ENCODE measurements around the gene ZKSCAN7.

ZKSCAN7 gene

GRCh38 chr3:44513513-44513912 lies 41.5 kb upstream of the ZKSCAN7 start:
- no peak for TF ChIP-seq EZH2phosphoT487 (IDR thresholded peaks at IDR 0.05; ENCODE audit: borderline replicate concordance, low read length)
- TF ChIP-seq CTCF (IDR thresholded peaks at IDR 0.05; ENCODE audit: low read depth, low read length, poor library complexity, severe bottlenecking), result no peak
- Histone ChIP-seq H3K27me3 (ENCODE audit: control insufficient read depth, low read length) (no peaks in the 10 kb centered on the region; the same call in 1 of the 2 replicates), H3K79me2 (ENCODE audit: control insufficient read depth, low read length) (peaks cover 19% of the 10 kb centered on the region), H3K9me3 (ENCODE audit: control insufficient read depth, insufficient read depth, low read length) (no peaks in the 10 kb centered on the region), H3K36me3 (ENCODE audit: control insufficient read depth, low read length) (peaks cover 3% of the 10 kb centered on the region; the same call in 1 of the 2 replicates), H4K20me1 (ENCODE audit: control insufficient read depth, insufficient read depth, low read depth, low read length) (no peaks in the 10 kb centered on the region), H3K4me3 (ENCODE audit: low read length) (no peak overlapping the region), H3K9me2 (replicated peaks; ENCODE audit: control insufficient read depth, low read length) (no peaks in the 10 kb centered on the region), H3K4me2 (ENCODE audit: low read length) (no peak overlapping the region), H3K27ac (ENCODE audit: low read depth, low read length) (no peak overlapping the region), H3F3A (ENCODE audit: control insufficient read depth, insufficient read depth) (no peaks in the 10 kb centered on the region), H3K4me1 (ENCODE audit: control insufficient read depth, low read length) (peaks cover 29% of the 10 kb centered on the region)

- Histone ChIP-seq H4K20me1 (ENCODE audit: control insufficient read depth, insufficient read depth, low read depth, low read length) (no peaks in the 10 kb centered on the region), H3K4me2 (ENCODE audit: low read length) (no peak overlapping the region), H3K4me3 (ENCODE audit: low read length) (no peak overlapping the region), H3K27ac (ENCODE audit: low read depth, low read length) (no peak overlapping the region), H3K27me3 (ENCODE audit: control insufficient read depth, low read length) (peaks cover 5% of the 10 kb centered on the region), H3K79me2 (ENCODE audit: control insufficient read depth, low read length) (no peaks in the 10 kb centered on the region), H3K36me3 (ENCODE audit: control insufficient read depth, low read length) (no peaks in the 10 kb centered on the region), H3K9me2 (replicated peaks; ENCODE audit: control insufficient read depth, low read length) (no peaks in the 10 kb centered on the region), H3F3A (ENCODE audit: control insufficient read depth, insufficient read depth) (no peaks in the 10 kb centered on the region), H3K9me3 (ENCODE audit: control insufficient read depth, insufficient read depth, low read length) (no peaks in the 10 kb centered on the region), H3K4me1 (ENCODE audit: control insufficient read depth, low read length) (peaks cover 21% of the 10 kb centered on the region)
- TF ChIP-seq EZH2phosphoT487 (IDR thresholded peaks at IDR 0.05; ENCODE audit: borderline replicate concordance, low read length) (no peak), CTCF (IDR thresholded peaks at IDR 0.05; ENCODE audit: low read depth, low read length, poor library complexity, severe bottlenecking) (no peak)
These were observed 38.8 kb upstream of the ZKSCAN7 start for GRCh38 chr3:44516230-44516629.

- no peaks in the 10 kb centered on the region for H3K36me3 ChIP-seq (ENCODE audit: control insufficient read depth, low read length)
- H3K9me2 ChIP-seq (replicated peaks; ENCODE audit: control insufficient read depth, low read length), result no peaks in the 10 kb centered on the region
- H3F3A ChIP-seq (ENCODE audit: control insufficient read depth, insufficient read depth), result no peaks in the 10 kb centered on the region
- peaks cover 17% of the 10 kb centered on the region for H3K27me3 ChIP-seq (ENCODE audit: control insufficient read depth, low read length)
- H3K27ac ChIP-seq (ENCODE audit: low read depth, low read length), result no peak overlapping the region
- peaks cover 10% of the 10 kb centered on the region for H3K4me1 ChIP-seq (ENCODE audit: control insufficient read depth, low read length)
- no peaks in the 10 kb centered on the region for H3K9me3 ChIP-seq (ENCODE audit: control insufficient read depth, insufficient read depth, low read length)
- H3K4me2 ChIP-seq (ENCODE audit: low read length), result no peak overlapping the region
- H3K79me2 ChIP-seq (ENCODE audit: control insufficient read depth, low read length), result no peaks in the 10 kb centered on the region
- no peak for TF ChIP-seq CTCF (IDR thresholded peaks at IDR 0.05; ENCODE audit: low read depth, low read length, poor library complexity, severe bottlenecking)
- no peak for TF ChIP-seq EZH2phosphoT487 (IDR thresholded peaks at IDR 0.05; ENCODE audit: borderline replicate concordance, low read length)
- no peaks in the 10 kb centered on the region for H4K20me1 ChIP-seq (ENCODE audit: control insufficient read depth, insufficient read depth, low read depth, low read length)
- no peak overlapping the region for H3K4me3 ChIP-seq (ENCODE audit: low read length)
These were observed 36.2 kb upstream of the ZKSCAN7 start for GRCh38 chr3:44518782-44519156.

- H3K27ac ChIP-seq (ENCODE audit: low read depth, low read length), result no peak overlapping the region
- no peaks in the 10 kb centered on the region for H3K9me3 ChIP-seq (ENCODE audit: control insufficient read depth, insufficient read depth, low read length)
- no peak overlapping the region for H3K4me2 ChIP-seq (ENCODE audit: low read length)
- H3K4me3 ChIP-seq (ENCODE audit: low read length), result no peak overlapping the region
- H3K79me2 ChIP-seq (ENCODE audit: control insufficient read depth, low read length), result no peaks in the 10 kb centered on the region
- H3K9me2 ChIP-seq (replicated peaks; ENCODE audit: control insufficient read depth, low read length), result no peaks in the 10 kb centered on the region
- no peaks in the 10 kb centered on the region for H3F3A ChIP-seq (ENCODE audit: control insufficient read depth, insufficient read depth)
- H4K20me1 ChIP-seq (ENCODE audit: control insufficient read depth, insufficient read depth, low read depth, low read length), result no peaks in the 10 kb centered on the region
- no peaks in the 10 kb centered on the region for H3K36me3 ChIP-seq (ENCODE audit: control insufficient read depth, low read length)
- no peak for TF ChIP-seq CTCF (IDR thresholded peaks at IDR 0.05; ENCODE audit: low read depth, low read length, poor library complexity, severe bottlenecking)
- no peak for TF ChIP-seq EZH2phosphoT487 (IDR thresholded peaks at IDR 0.05; ENCODE audit: borderline replicate concordance, low read length)
- H3K27me3 ChIP-seq (ENCODE audit: control insufficient read depth, low read length), result peaks cover 29% of the 10 kb centered on the region
- H3K4me1 ChIP-seq (ENCODE audit: control insufficient read depth, low read length), result peaks cover 10% of the 10 kb centered on the region
These were observed 33.3 kb upstream of the ZKSCAN7 start for GRCh38 chr3:44521721-44522120.

Data from DOHH2 (cell line).